ENCODE data around the gene PADI3. TPM values are rescaled to one million over a fixed set of nuclear protein-coding genes. Genes with fewer than 3 reads are reported as not detected.

PADI3 gene
- total and polyA plus RNA-seq, 2 donors (not counting 3 experiments of a cell fraction or from before 2014, with no cell fraction given), result not detected

- H3K36me3 ChIP-seq (ENCODE audit: control insufficient read depth in 2 of 2, extremely low read depth in 1 of 2, insufficient read depth in 2 of 2, low read length in 2 of 2), result no peaks in the 10 kb centered on the region
- dilution Hi-C loops (cut with MboI; ENCODE audit: extremely low pct_ligation_motif_present, low sequenced_read_pairs) (no loop called here), intact Hi-C loops (cut with micrococcal nuclease) (no loop called here)
- H3K27ac ChIP-seq (ENCODE audit: insufficient read depth, low read depth, low read length), result no peak overlapping the region
- DNase-seq (ENCODE audit: low read depth, low spot score) (no peak), FAIRE-seq (no peak)
- H3K4me3 ChIP-seq (replicated peaks in 1 of 3; ENCODE audit: insufficient read depth in 1 of 3, low read depth in 1 of 3, low read length in 3 of 3), result no peak overlapping the region
- no peaks in the 10 kb centered on the region for H3K27me3 ChIP-seq (ENCODE audit: control insufficient read depth in 2 of 2, insufficient read depth in 2 of 2, low read length in 2 of 2)
- no peaks in the 10 kb centered on the region for H3K9me1 ChIP-seq (replicated peaks; ENCODE audit: control insufficient read depth, extremely low read depth, insufficient read depth, low read length)
- no peak overlapping the region for H3K4me2 ChIP-seq (ENCODE audit: insufficient read depth, low read length)
- no peaks in the 10 kb centered on the region for H3K79me2 ChIP-seq (ENCODE audit: control insufficient read depth, insufficient read depth, low read length)
- TF ChIP-seq POLR2A (IDR thresholded peaks at IDR 0.05; ENCODE audit: low read depth, low read length) (no peak), MYC (IDR thresholded peaks at IDR 0.05; ENCODE audit: low read depth, low read length) (no peak), FOS (IDR thresholded peaks at IDR 0.05; ENCODE audit: borderline replicate concordance, insufficient read depth, low read length) (no peak), EZH2 (IDR thresholded peaks at IDR 0.05; ENCODE audit: borderline replicate concordance, low read depth, low read length, severe bottlenecking) (no peak), JUN (IDR thresholded peaks at IDR 0.05; ENCODE audit: borderline replicate concordance, insufficient read depth, insufficient read length, low read depth) (no peak), MAX (IDR thresholded peaks at IDR 0.05; ENCODE audit: insufficient read depth, insufficient read length) (no peak), POLR2AphosphoS5 (IDR thresholded peaks at IDR 0.05; ENCODE audit: insufficient read depth, low read depth, low read length) (no peak), CTCF (IDR thresholded peaks at IDR 0.05; ENCODE audit: extremely low read depth in 1 of 2, insufficient read depth in 1 of 2, low read depth in 1 of 2, low read length in 2 of 2) (no peak), GATA2 (IDR thresholded peaks at IDR 0.05; ENCODE audit: insufficient read depth, insufficient read length, low read depth, low read length) (no peak)
- no TSS peak for BruUV-seq (replicated peaks)
- no peaks in the 10 kb centered on the region for H3K9me3 ChIP-seq (replicated peaks; ENCODE audit: control insufficient read depth, insufficient read depth, low read length)
- CTCF ChIA-PET, result interaction anchor here (1.0 to 1.9 kb wide), 2 partner anchors 17 to 103 kb away, joined by 4 to 5 read pairs; no protein-coding TSS in a partner anchor
- H3K4me1 ChIP-seq (ENCODE audit: control insufficient read depth, extremely low read depth, insufficient read depth, low read length), result peaks cover 16% of the 10 kb centered on the region
- H2AFZ ChIP-seq (ENCODE audit: low read depth, low read length), result no peak overlapping the region
- POLR2A ChIA-PET, result no interaction called here
- H4K20me1 ChIP-seq (replicated peaks; ENCODE audit: control insufficient read depth, extremely low read depth, insufficient read depth, low read length), result no peaks in the 10 kb centered on the region
- H3K9ac ChIP-seq (replicated peaks; ENCODE audit: extremely low read depth, insufficient read depth, low read length), result no peak overlapping the region
These were observed 19.5 kb upstream of the PADI3 start for GRCh38 chr1:17229379-17229778.

Data from endothelial cell of umbilical vein (primary cell).